Activated naive CD4-positive, alpha-beta T cell treated with anti-CD3 and anti-CD28 coated beads for 36 hours (primary cell): ENCODE results near the gene ACTR1A. TPM values are rescaled to one million over a fixed set of nuclear protein-coding genes. Genes with fewer than 3 reads are reported as not detected.
A peak's percentile ranks its signal among the peaks of the same experiment; 100 is the strongest.

Experiments
- CTCF ChIA-PET: fragments of 350-600 bp; sonication (Branson Sonifier 250); formaldehyde crosslinking; loops from one replicate; lab custom pipeline; 2021; ENCODE audit warnings: antibody characterized with exemption; lab: Charles Lee
- DNase-seq: peaks from one replicate; pipeline ENCODE4 v3.0.0-alpha.2; 2020
- H3K27ac Mint-ChIP-seq: one replicate; pipeline ENCODE4 v1.8.0; 2021; ENCODE audit warnings: mild to moderate bottlenecking, mixed read lengths
- H3K27me3 Mint-ChIP-seq: one replicate; pipeline ENCODE4 v1.8.0; 2021; ENCODE audit warnings: low read depth, mixed read lengths
- H3K36me3 Mint-ChIP-seq: one replicate; pipeline ENCODE4 v1.8.0; 2021; ENCODE audit warnings: low read depth, mixed read lengths
- H3K4me1 Mint-ChIP-seq: one replicate; pipeline ENCODE4 v1.8.0; 2021; ENCODE audit warnings: low read depth, mixed read lengths
- H3K4me3 Mint-ChIP-seq: one replicate; pipeline ENCODE4 v1.8.0; 2021; ENCODE audit warnings: mild to moderate bottlenecking, moderate library complexity, mixed read lengths
- H3K9me3 Mint-ChIP-seq: one replicate; pipeline ENCODE4 v1.8.0; 2021; ENCODE audit warnings: mixed read lengths
- intact Hi-C: fragments of 100-400 bp; cut with micrococcal nuclease; formaldehyde crosslinking; loops from one replicate; pipeline ENCODE4 v1.15.1; 2023
- total RNA-seq, 2 experiments: library from RNA; stranded (reverse); gene quantifications; one replicate each; pipeline ENCODE4 v1.2.3, GENCODE V29; 2021

Gene ACTR1A
- total RNA-seq, 2 experiments from 2014 or later, result 59.6 to 60.8 TPM

DNA sequence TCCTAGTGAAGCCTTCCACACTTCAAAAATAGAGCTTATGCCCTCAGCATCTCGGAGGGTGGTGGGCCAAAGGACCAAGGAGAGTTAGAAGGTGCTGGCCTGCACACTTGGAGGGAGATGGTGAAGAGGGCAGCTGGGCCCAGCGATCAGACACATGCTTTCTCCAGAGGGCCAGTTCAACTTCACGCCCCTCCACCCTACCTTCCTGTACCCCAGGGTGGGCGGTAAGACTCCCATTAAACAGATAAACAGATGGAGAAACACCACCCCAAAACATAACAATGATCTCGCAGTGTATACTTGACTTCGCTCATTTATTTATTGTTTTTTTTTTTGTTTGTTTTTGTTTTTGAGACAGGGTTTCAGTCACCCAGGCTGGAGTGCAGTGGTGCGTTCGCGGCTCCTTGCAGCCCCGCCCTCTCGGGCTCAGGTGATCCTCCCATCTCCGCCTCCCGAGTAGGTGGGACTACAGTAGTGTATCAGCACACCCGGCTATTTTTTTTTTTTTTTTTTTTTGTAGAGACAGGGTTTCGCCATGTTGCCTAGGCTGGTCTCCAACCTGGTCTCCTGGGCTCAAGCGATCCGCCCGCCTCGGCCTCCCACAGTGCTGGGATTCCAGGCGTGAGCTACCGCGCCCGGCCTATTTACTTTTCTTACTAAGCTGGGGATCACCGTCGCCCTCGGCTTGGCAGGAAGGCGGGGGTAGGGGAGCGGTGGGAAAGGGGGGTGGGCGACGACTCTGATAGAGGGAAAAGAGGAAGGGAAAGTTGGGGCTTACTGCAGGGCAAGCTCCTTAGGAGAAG is 53.0 kb downstream of the ACTR1A start:
- Mint-ChIP-seq H3K27me3 (no peaks in the 10 kb centered on the region), H3K9me3 (no peaks in the 10 kb centered on the region), H3K4me1 (peaks cover 27% of the 10 kb centered on the region), H3K4me3 (peak overlapping the region; percentile 96), H3K27ac (peak overlapping the region; percentile 96), H3K36me3 (peaks cover 16% of the 10 kb centered on the region)
- intact Hi-C loops, result loop anchor here (1.0 to 5.0 kb wide), 8 partner anchors 12 to 294 kb away; partner anchors contain the start of genes ACTR1A, CUEDC2 and WBP1L
- CTCF ChIA-PET, result interaction anchor here (0.6 to 3.3 kb wide), 9 partner anchors 26 to 345 kb away, joined by 3 to 26 read pairs (median 3); partner anchors contain the start of gene NFKB2
- DNase-seq, result peak; percentile 94

DNA sequence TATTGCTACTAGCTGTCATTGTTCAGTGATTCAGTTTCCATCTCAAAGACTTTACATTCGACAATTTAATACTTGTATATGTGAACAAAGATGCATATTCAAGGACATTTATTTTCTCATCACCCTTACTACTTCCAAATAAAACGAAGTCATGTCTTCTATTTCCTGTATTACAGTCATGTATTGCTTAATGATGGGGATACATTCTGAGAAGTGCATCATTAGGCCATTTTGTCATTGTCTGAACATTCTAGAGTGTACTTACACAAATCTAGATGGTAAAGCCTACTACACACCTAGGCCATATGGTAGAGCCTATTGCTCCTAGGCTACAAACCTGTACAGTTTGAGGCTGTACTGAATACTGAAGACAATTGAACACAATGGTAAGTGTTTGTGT is 57.7 kb downstream of the ACTR1A start:
- no peak for DNase-seq
- CTCF ChIA-PET, result no interaction called here
- Mint-ChIP-seq H3K36me3 (no peaks in the 10 kb centered on the region), H3K4me3 (no peak overlapping the region), H3K9me3 (no peaks in the 10 kb centered on the region), H3K27me3 (no peaks in the 10 kb centered on the region), H3K4me1 (peaks cover 9% of the 10 kb centered on the region), H3K27ac (no peak overlapping the region)
- intact Hi-C loops, result no loop called here

DNA sequence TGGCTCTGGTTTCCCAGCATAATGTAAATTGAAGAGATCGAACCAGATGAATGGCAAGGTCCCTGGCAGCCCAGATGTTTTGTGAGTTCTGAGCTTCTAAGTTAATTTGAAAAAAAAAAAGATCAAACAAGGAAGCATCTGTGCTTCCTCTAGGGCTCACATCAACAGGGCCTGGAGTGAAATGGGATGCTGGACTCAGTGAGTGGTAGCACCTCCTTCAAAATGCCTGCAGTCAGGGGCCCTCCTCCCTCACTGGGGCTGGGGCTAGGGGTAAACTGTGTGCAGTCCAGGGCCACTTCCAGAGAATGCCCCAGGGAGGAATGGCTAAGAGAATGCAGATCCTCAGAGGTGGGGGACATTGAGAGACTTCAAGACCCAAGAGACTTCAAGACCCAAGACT is 64.1 kb downstream of the ACTR1A start:
- CTCF ChIA-PET, result interaction anchor here (0.6 kb wide), 1 partner anchor 19 kb away, joined by 3 read pairs; no protein-coding TSS in a partner anchor

DNA sequence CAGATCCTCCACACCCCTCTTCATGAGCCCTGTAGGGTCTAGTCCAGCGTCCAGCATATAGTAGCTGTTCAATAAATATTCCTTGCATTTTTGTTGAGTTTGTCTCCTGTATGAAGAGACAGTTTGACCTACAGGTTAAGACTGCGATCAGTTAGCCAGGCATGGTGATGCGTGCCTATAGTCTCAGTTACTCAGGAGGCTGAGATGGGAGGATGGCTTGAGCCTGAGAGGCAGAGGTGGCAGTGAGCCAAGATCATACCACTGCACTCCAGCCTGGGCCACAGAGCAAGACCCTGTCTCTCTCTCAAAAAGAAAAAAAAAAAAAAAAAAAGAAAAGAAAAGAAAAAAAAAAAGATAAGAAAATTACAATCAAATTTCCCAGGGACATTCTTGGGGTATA is 65.0 kb downstream of the ACTR1A start:
- no peak for DNase-seq
- Mint-ChIP-seq H3K4me1 (peaks cover 50% of the 10 kb centered on the region), H3K9me3 (no peaks in the 10 kb centered on the region), H3K27ac (no peak overlapping the region), H3K36me3 (no peaks in the 10 kb centered on the region), H3K27me3 (no peaks in the 10 kb centered on the region), H3K4me3 (peak overlapping the region; percentile 59)
- intact Hi-C loops, result no loop called here
- CTCF ChIA-PET, result interaction anchor here (0.9 kb wide), 1 partner anchor 38 kb away, joined by 3 read pairs; no protein-coding TSS in a partner anchor

More for the DNA sequence above, 64.1 kb downstream of the ACTR1A start:
- no peak overlapping the region for H3K27ac Mint-ChIP-seq
- H3K27me3 Mint-ChIP-seq, result no peaks in the 10 kb centered on the region
- H3K4me1 Mint-ChIP-seq, result peaks cover 42% of the 10 kb centered on the region
- intact Hi-C loops, result no loop called here
- H3K9me3 Mint-ChIP-seq, result no peaks in the 10 kb centered on the region
- no peaks in the 10 kb centered on the region for H3K36me3 Mint-ChIP-seq
- DNase-seq, result no peak
- no peak overlapping the region for H3K4me3 Mint-ChIP-seq

DNA sequence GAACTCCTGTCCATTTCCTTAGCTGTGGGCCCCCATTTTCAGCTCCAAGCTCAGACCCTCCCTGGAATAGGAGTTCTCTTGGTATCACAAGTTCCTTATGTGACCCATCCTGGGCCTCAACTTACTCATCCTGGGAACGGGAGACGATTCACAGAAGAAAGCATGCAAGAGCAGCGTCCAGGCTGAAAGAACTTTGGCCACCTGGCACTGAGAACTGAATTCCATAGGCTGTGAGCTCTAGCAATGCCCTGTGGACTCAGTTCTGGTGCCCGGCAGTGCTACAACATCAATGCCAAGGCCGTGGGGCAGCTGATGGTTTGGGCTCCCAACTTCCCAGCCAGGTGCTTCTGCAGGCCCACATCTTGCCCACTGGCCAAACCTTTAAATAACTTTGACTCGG is 66.2 kb downstream of the ACTR1A start:
- Mint-ChIP-seq H3K9me3 (no peaks in the 10 kb centered on the region), H3K4me3 (peak overlapping the region; percentile 76), H3K36me3 (peaks cover 1% of the 10 kb centered on the region), H3K27ac (peak overlapping the region; percentile 87), H3K4me1 (peaks cover 54% of the 10 kb centered on the region), H3K27me3 (no peaks in the 10 kb centered on the region)
- intact Hi-C loops, result no loop called here
- CTCF ChIA-PET, result interaction anchor here (0.7 to 2.1 kb wide), 6 partner anchors 12 to 43 kb away, joined by 3 to 10 read pairs (median 4); partner anchors contain the start of gene FBXL15
- DNase-seq, result peak; percentile 11

DNA sequence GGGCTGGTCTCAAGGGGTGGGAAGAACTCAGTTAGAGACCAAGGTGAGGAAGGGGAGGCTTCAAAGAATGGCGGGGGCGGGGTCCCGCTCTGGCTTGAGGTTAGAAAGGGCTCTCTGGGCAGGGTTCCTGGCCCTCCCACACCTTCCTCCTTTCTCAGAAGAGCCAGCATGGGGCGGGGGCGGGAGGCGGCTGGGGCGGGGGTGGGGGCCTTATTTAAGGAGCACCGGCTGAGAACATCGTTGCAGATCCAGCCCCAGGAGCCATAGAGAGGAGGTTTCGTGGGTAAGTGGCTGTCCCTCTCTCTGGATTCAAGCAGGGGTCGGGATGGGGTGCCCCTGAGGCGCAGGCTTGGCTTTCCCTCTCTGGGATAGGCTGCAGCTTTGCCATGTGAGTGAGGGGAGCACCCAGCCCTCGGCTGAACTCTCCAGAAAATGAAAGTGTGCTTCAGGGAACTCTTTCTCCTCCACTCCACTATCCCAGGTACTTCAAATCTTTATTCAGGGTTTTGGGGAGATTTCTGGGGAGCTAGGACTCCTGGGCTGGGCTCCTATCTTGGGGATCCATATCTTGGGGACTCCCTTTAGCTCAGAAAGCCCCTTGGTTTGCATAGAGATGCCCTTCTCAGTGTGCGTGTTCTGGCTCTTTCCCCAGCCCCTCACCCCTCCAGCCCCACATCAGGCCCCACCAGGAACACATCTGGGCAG is 66.8 kb downstream of the ACTR1A start:
- Mint-ChIP-seq H3K27ac (peak overlapping the region; percentile 87), H3K4me3 (peak overlapping the region; percentile 76), H3K36me3 (peaks cover 1% of the 10 kb centered on the region), H3K4me1 (peaks cover 54% of the 10 kb centered on the region), H3K9me3 (no peaks in the 10 kb centered on the region), H3K27me3 (no peaks in the 10 kb centered on the region)
- intact Hi-C loops, result no loop called here
- DNase-seq, result peak; percentile 48
- CTCF ChIA-PET, result interaction anchor here (0.7 to 2.1 kb wide), 10 partner anchors 11 to 206 kb away, joined by 3 to 10 read pairs (median 5); partner anchors contain the start of gene FBXL15

DNA sequence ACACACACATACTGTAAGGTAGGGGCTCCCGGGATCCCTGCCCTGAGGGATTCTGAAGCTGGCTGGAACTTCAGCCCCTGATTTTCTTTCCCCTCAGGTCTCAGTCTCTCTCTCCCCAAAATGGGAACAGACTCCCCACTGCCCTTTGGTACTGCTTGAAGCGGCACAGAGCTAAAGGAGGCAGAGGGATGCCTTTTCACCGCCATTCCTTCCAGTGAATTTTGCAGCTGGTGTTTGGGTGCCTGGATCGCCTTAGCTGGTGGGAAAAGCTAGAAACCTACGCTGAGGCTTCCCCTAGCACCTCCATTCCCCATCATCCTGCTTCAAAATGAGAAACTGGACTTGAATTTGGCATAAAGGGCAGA is 67.4 kb downstream of the ACTR1A start:
- H3K27ac Mint-ChIP-seq, result peak overlapping the region; percentile 87
- H3K27me3 Mint-ChIP-seq, result no peaks in the 10 kb centered on the region
- H3K4me1 Mint-ChIP-seq, result peaks cover 54% of the 10 kb centered on the region
- no peaks in the 10 kb centered on the region for H3K9me3 Mint-ChIP-seq
- H3K36me3 Mint-ChIP-seq, result peaks cover 1% of the 10 kb centered on the region
- DNase-seq, result no peak
- H3K4me3 Mint-ChIP-seq, result peak overlapping the region; percentile 76
- intact Hi-C loops, result no loop called here
- CTCF ChIA-PET, result interaction anchor here (0.6 to 2.1 kb wide), 10 partner anchors 11 to 205 kb away, joined by 3 to 10 read pairs (median 4); no protein-coding TSS in a partner anchor

DNA sequence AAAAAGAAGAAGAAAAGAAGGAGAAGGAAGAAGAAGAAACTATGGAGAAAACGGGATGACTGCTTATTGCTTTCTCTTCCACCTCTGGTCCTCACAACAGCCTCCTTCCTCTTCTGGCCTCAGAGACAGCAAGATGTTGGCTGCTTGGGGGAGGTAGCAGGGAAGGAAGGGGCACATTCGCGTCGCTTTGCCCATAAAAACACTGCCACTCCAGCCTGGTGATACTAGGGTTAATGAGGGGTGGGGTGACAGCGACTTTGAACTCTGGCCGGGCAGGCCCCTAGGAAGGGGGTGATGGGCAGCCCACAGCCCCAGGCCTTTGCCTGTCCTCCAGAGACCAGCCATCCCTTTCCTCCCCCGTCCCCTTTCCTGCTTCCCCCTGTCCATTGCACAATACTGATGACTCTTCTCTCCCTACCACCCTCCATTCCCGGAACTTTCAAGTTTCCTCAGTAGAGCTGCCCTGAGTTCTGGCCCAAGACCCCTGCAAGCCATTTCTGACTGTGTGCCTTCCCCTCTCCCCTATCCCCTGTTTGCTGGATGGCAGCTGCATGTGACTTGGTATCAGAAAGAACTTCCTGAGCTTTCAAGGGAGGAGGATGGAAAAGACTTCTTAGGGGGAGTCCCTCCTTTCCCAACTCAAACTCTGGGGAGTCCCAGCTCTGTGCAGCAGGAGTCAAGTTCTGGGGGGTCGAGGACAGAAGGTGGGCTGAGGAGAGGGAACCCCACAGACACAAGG is 67.9 kb downstream of the ACTR1A start:
- peak; percentile 12 for DNase-seq
- H3K27me3 Mint-ChIP-seq, result no peaks in the 10 kb centered on the region
- no peaks in the 10 kb centered on the region for H3K9me3 Mint-ChIP-seq

DNA sequence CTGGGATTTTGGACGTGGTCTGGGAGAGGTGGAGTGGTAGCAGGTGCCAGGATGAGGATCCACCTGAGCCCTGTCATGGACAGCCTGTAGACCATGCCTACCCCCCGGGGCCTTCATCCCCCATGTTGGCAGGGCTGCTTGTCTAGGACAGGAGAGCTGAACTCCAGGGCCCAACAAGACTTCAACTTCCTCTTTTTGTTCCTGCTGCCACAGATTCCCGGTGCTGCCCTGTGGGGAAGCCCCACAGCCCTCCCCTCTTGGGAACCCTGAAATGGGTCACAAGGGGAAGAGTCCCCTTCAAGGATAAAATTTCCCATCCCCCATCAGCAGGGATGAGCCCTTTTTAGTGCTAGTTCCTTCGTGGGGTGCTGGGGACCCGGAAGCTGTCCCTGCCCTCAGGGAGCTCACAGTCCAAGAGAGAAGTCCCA is 68.9 kb downstream of the ACTR1A start:
- Mint-ChIP-seq H3K4me3 (peak overlapping the region; percentile 90), H3K4me1 (peaks cover 54% of the 10 kb centered on the region), H3K27ac (peak overlapping the region; percentile 92), H3K27me3 (no peaks in the 10 kb centered on the region), H3K36me3 (peaks cover 1% of the 10 kb centered on the region), H3K9me3 (no peaks in the 10 kb centered on the region)
- CTCF ChIA-PET, result interaction anchor here (0.7 to 1.5 kb wide), 4 partner anchors 12 to 40 kb away, joined by 3 to 7 read pairs (median 4); no protein-coding TSS in a partner anchor
- no peak for DNase-seq
- intact Hi-C loops, result loop anchor here (2.0 kb wide), 1 partner anchor 209 kb away; no protein-coding TSS in a partner anchor

More for the DNA sequence above, 67.9 kb downstream of the ACTR1A start:
- H3K27ac Mint-ChIP-seq, result peak overlapping the region; percentile 87
- CTCF ChIA-PET, result interaction anchor here (0.6 to 2.1 kb wide), 12 partner anchors 10 to 204 kb away, joined by 3 to 10 read pairs (median 5); no protein-coding TSS in a partner anchor
- H3K4me1 Mint-ChIP-seq, result peaks cover 54% of the 10 kb centered on the region
- H3K4me3 Mint-ChIP-seq, result peak overlapping the region; percentile 76
- peaks cover 1% of the 10 kb centered on the region for H3K36me3 Mint-ChIP-seq
- intact Hi-C loops, result no loop called here

DNA sequence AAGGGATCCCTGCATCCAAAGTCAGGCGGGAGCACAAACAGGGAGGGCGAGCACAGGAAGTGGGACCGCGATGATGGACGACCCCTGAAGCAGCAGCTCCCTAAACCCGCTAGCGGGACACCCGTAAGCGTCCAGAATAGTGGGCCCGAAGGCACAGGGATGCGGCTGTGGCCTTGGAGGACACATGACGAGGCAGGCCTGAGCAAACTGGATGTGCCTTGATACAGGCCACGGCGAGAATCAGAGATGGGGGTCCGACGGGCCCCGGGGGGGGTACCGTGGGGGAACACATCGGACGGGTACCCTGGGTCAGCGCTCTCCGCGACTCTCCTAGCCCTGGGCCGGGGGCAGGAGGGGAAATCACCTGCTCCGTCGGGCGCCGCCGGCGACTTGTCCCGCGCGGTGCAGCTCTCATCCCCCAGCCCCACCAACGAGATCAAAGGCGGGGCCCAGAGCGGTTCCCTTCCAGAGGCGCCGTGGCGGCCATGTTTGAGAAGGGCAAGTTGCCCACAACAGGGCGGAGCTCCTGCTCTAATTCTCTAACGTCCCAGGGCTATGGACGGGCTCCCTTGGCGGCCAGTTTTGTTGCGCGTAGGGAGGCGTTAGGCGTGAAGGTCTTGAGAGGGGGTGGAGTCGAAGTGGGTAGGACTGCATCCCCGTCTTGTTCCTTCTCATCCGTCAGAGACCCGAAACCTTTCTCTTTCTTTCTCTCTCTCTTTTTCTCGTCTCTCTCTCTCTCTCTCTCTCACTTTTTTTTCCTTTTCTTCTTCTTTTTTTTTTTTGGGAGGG is 70.2 kb downstream of the ACTR1A start, which contains the start of gene CUEDC2:
Gene CUEDC2 (minus strand): TSS at position 413 of the 789 bp plus-strand sequence. CDS start 7,386 bp downstream, outside the sequence.
- intact Hi-C loops, result loop anchor here (1.0 to 2.0 kb wide), 8 partner anchors 11 to 280 kb away; partner anchors contain the start of genes ACTR1A, NFKB2 and NOLC1
- Mint-ChIP-seq H3K27me3 (no peaks in the 10 kb centered on the region), H3K4me1 (peaks cover 47% of the 10 kb centered on the region), H3K9me3 (no peaks in the 10 kb centered on the region), H3K36me3 (peaks cover 1% of the 10 kb centered on the region), H3K4me3 (peak within 1 kb of the TSS; percentile 90), H3K27ac (peak within 1 kb of the TSS; percentile 92)
- DNase-seq, result peak; percentile 99
- CTCF ChIA-PET, result interaction anchor here (0.7 to 1.8 kb wide), 7 partner anchors 9 to 81 kb away, joined by 3 to 17 read pairs (median 3); no protein-coding TSS in a partner anchor
